CD4-positive, alpha-beta T cell treated with Interleukin-17A for 1 hour (primary cell): Measurements from ENCODE around the gene TAF10.

ENCODE experiments used
- DNase-seq: peaks from one replicate; pipeline ENCODE4 v3.0.0-alpha.2; 2020

Gene TAF10

GRCh38 chr11:6607190-6607795 lies 4.7 kb downstream of the TAF10 start:
- DNase-seq, result no peak

- DNase-seq, result peak; percentile 72
These were observed 5.4 kb downstream of the TAF10 start for GRCh38 chr11:6606471-6607189.

GRCh38 chr11:6604790-6605189 lies 7.2 kb downstream of the TAF10 start:
- no peak for DNase-seq

- DNase-seq, result peak; percentile 74
These were observed 7.9 kb downstream of the TAF10 start for GRCh38 chr11:6604081-6604626.

GRCh38 chr11:6603287-6604080 lies 8.5 kb downstream of the TAF10 start, which contains the start of the genes ILK and RRP8:
ILK (plus strand) TSS chr11:6603774; CDS start chr11:6604272, 498 bp downstream.
RRP8 (minus strand) TSS chr11:6603616; CDS start chr11:6603502, 114 bp downstream.
- DNase-seq, result peak; percentile 94

- DNase-seq, result no peak
These were observed 9.7 kb downstream of the TAF10 start for GRCh38 chr11:6602096-6602940.

- no peak for DNase-seq
These were observed 11.0 kb downstream of the TAF10 start for GRCh38 chr11:6601041-6601461.

- DNase-seq, result no peak
These were observed 12.1 kb downstream of the TAF10 start for GRCh38 chr11:6599881-6600390.

- no peak for DNase-seq
These were observed 12.6 kb downstream of the TAF10 start for GRCh38 chr11:6599449-6599848.

- no peak for DNase-seq
These were observed 13.5 kb downstream of the TAF10 start for GRCh38 chr11:6598555-6598954.

- no peak for DNase-seq
These were observed 15.7 kb downstream of the TAF10 start for GRCh38 chr11:6596239-6596877.

GRCh38 chr11:6594142-6594768 lies 17.8 kb downstream of the TAF10 start:
- DNase-seq, result no peak

GRCh38 chr11:6588018-6588417 lies 24.0 kb downstream of the TAF10 start:
- DNase-seq, result no peak

- no peak for DNase-seq
These were observed 24.6 kb downstream of the TAF10 start for GRCh38 chr11:6587360-6587953.

GRCh38 chr11:6586434-6587359 lies 25.3 kb downstream of the TAF10 start:
- no peak for DNase-seq

- no peak for DNase-seq
These were observed 27.5 kb downstream of the TAF10 start for GRCh38 chr11:6584528-6584927.

- no peak for DNase-seq
These were observed 28.4 kb downstream of the TAF10 start for GRCh38 chr11:6583584-6583983.

- no peak for DNase-seq
These were observed 32.3 kb downstream of the TAF10 start for GRCh38 chr11:6579681-6580080.

- no peak for DNase-seq
These were observed 33.9 kb downstream of the TAF10 start for GRCh38 chr11:6578134-6578533.
